ENCODE measurements around the gene NACC1.

Gene NACC1

GRCh38 chr19:13118424-13119193 is 545 bp downstream of the NACC1 start:
- no peak for DNase-seq (ENCODE audit: low read depth in 1 of 2, low spot score in 1 of 2)

- DNase-seq (ENCODE audit: low read depth in 1 of 2, low spot score in 1 of 2) = no peak
Measured at GRCh38 chr19:13119627-13120026, 1.6 kb downstream of the NACC1 start.

- no peak for DNase-seq (ENCODE audit: low read depth in 1 of 2, low spot score in 1 of 2)
Measured at GRCh38 chr19:13120031-13120430, 2.0 kb downstream of the NACC1 start.

- DNase-seq (ENCODE audit: low read depth in 1 of 2, low spot score in 1 of 2) = no peak
Measured at GRCh38 chr19:13120817-13121216, 2.8 kb downstream of the NACC1 start.

- no peak for DNase-seq (ENCODE audit: low read depth in 1 of 2, low spot score in 1 of 2)
Measured at GRCh38 chr19:13121551-13122274, 3.6 kb downstream of the NACC1 start.

- no peak for DNase-seq (ENCODE audit: low read depth in 1 of 2, low spot score in 1 of 2)
Measured at GRCh38 chr19:13122275-13122878, 4.3 kb downstream of the NACC1 start.

- no peak for DNase-seq (ENCODE audit: low read depth in 1 of 2, low spot score in 1 of 2)
Measured at GRCh38 chr19:13122980-13123957, 5.2 kb downstream of the NACC1 start.

GRCh38 chr19:13127051-13127450 is 9.0 kb downstream of the NACC1 start:
- DNase-seq (ENCODE audit: low read depth in 1 of 2, low spot score in 1 of 2) = no peak

- DNase-seq (ENCODE audit: low read depth in 1 of 2, low spot score in 1 of 2) = no peak
Measured at GRCh38 chr19:13127811-13128575, 9.9 kb downstream of the NACC1 start.

GRCh38 chr19:13128583-13128982 is 10.5 kb downstream of the NACC1 start:
- DNase-seq (ENCODE audit: low read depth in 1 of 2, low spot score in 1 of 2) = no peak

GRCh38 chr19:13129384-13129783 is 11.3 kb downstream of the NACC1 start:
- DNase-seq (ENCODE audit: low read depth in 1 of 2, low spot score in 1 of 2) = no peak

- no peak for DNase-seq (ENCODE audit: low read depth in 1 of 2, low spot score in 1 of 2)
Measured at GRCh38 chr19:13130886-13131490, 12.9 kb downstream of the NACC1 start.

GRCh38 chr19:13132471-13133180 is 14.6 kb downstream of the NACC1 start:
- no peak for DNase-seq (ENCODE audit: low read depth in 1 of 2, low spot score in 1 of 2)

GRCh38 chr19:13133241-13133870 is 15.3 kb downstream of the NACC1 start:
- no peak for DNase-seq (ENCODE audit: low read depth in 1 of 2, low spot score in 1 of 2)

GRCh38 chr19:13134626-13135025 is 16.6 kb downstream of the NACC1 start:
- no peak for DNase-seq (ENCODE audit: low read depth in 1 of 2, low spot score in 1 of 2)

GRCh38 chr19:13135068-13136062 is 17.3 kb downstream of the NACC1 start:
- no peak for DNase-seq (ENCODE audit: low read depth in 1 of 2, low spot score in 1 of 2)

GRCh38 chr19:13137290-13137794 is 19.3 kb downstream of the NACC1 start:
- no peak for DNase-seq (ENCODE audit: low read depth in 1 of 2, low spot score in 1 of 2)
